Activated CD8-positive, alpha-beta memory T cell treated with anti-CD3 and anti-CD28 coated beads, Interleukin-2, amount 10 ng/mL, durations not matched to agents 7 days and 5 days (primary cell): ENCODE results near the gene PDE9A. TPM values are rescaled to one million over a fixed set of nuclear protein-coding genes. Genes with fewer than 3 reads are reported as not detected.

Source experiments
- ATAC-seq: fragments of 150-1000 bp; cut with Tn5 transposase; one replicate; pipeline ENCODE4 v1.10.0; 2021; ENCODE audit warnings: moderate library complexity
- CTCF ChIA-PET: fragments of 350-600 bp; sonication (Branson Sonifier 250); formaldehyde crosslinking; loops from one replicate; lab custom pipeline; 2021; ENCODE audit warnings: antibody characterized with exemption; lab: Charles Lee
- DNase-seq: peaks from one replicate; pipeline ENCODE4 v3.0.0-alpha.2; 2020
- H3K27ac Mint-ChIP-seq: one replicate; pipeline ENCODE4 v1.8.0; 2021; ENCODE audit warnings: mild to moderate bottlenecking, mixed read lengths
- H3K27me3 Mint-ChIP-seq: one replicate; pipeline ENCODE4 v1.8.0; 2021; ENCODE audit warnings: mixed read lengths
- H3K36me3 Mint-ChIP-seq: one replicate; pipeline ENCODE4 v1.8.0; 2021; ENCODE audit warnings: mild to moderate bottlenecking, mixed read lengths
- H3K4me1 Mint-ChIP-seq: one replicate; pipeline ENCODE4 v1.8.0; 2021; ENCODE audit warnings: mixed read lengths
- H3K4me3 Mint-ChIP-seq: one replicate; pipeline ENCODE4 v1.8.0; 2021; ENCODE audit warnings: mild to moderate bottlenecking, moderate library complexity, mixed read lengths
- H3K9me3 Mint-ChIP-seq: one replicate; pipeline ENCODE4 v1.8.0; 2022; ENCODE audit warnings: low read depth, mixed read lengths
- total RNA-seq, 2 experiments: library from RNA; stranded (reverse); gene quantifications; one replicate each; pipeline ENCODE4 v1.2.3, GENCODE V29; 2021

The PDE9A gene
- total RNA-seq, 2 experiments from 2014 or later, result 2.0 to 6.8 TPM

DNA sequence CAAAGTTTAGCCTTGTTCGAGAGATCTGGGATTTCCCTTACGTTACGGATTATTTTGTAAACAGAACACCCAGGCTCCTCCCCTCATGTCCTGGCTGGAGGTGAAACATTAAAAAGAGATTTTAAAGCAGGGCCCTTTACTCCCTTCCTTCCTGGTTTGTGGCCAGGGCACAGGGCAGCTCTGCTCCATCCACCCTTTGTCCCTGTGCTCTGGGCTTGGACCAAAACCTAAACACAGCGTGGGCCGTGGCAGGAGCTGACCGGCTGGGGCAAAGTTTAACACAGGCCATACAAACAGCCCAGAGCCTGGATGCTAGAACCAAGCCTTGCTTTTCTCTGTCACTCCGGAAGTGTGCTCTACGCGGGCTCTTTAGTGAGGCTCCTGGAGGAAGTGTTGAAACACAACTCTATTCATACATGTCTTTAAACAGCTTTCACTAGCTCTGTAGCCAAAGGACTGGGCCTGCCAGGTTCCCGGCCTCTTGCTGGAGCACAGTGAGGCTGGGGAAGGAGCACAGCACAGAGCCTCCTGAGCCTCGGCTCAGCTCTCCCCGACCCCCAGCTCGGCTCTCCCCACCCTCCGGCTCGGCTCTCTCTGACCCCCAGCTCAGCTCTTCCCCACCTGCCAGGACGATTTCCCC, 84.7 kb downstream of the PDE9A start:
- Mint-ChIP-seq H3K27me3 (peaks cover 5% of the 10 kb centered on the region), H3K9me3 (peaks cover 2% of the 10 kb centered on the region), H3K4me3 (peak overlapping the region; percentile 24), H3K27ac (peak overlapping the region; percentile 91), H3K36me3 (peaks cover 14% of the 10 kb centered on the region), H3K4me1 (peaks cover 55% of the 10 kb centered on the region)
- ATAC-seq (peak; percentile 77), DNase-seq (no peak)
- CTCF ChIA-PET, result interaction anchor here (0.8 to 2.4 kb wide), 4 partner anchors 9 to 80 kb away, joined by 3 to 14 read pairs (median 4); no protein-coding TSS in a partner anchor

DNA sequence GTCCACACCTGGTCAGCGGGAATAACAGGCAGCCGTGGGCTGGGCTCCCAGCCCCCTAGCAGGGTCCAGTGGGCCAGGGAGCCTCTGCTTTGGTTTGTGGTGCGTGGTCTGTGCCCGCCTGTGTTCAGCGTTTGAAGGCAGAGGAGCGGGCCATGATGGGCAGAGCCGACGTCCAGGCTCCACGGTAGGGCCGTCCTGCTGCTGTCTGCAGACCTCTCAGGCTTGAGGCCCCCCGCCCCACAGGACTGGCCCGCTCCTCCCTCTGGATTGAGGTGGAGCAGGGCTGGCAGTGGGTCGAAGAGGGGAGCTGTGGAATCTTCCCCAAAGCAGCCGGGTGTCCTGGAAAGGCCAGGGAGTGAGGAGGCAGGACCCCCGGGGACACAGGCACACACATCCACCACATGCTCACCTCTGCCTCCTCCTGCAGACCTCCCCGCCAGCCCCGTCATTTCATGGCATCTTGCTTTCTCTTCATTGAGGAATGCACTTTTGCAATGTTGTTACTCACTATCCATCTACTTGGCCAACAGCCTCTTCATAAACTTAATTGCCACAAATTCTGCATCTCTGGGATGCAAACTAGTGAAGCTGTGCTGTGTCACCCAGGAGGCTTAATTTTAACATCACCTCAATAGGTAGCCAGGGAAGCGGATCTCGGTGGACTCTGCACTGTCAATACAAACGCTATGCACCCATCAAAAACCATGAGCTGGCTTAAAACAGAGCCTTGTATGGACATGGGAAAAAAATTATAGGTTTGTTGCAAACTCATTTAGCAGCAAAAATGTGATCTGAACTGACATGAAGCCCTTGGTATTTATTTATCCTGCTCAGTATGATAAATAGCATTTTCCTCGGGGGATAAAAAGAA, 85.9 kb downstream of the PDE9A start:
- CTCF ChIA-PET, result interaction anchor here (1.7 to 2.4 kb wide), 2 partner anchors 8 to 31 kb away, joined by 3 to 14 read pairs; no protein-coding TSS in a partner anchor
- DNase-seq (no peak), ATAC-seq (no peak)
- Mint-ChIP-seq H3K27ac (peak overlapping the region; percentile 7), H3K4me1 (peaks cover 44% of the 10 kb centered on the region), H3K4me3 (no peak overlapping the region), H3K36me3 (peaks cover 3% of the 10 kb centered on the region), H3K9me3 (no peaks in the 10 kb centered on the region), H3K27me3 (peaks cover 5% of the 10 kb centered on the region)

- Mint-ChIP-seq H3K4me3 (no peak overlapping the region), H3K27me3 (peaks cover 5% of the 10 kb centered on the region), H3K9me3 (no peaks in the 10 kb centered on the region), H3K27ac (no peak overlapping the region), H3K4me1 (peaks cover 32% of the 10 kb centered on the region), H3K36me3 (peaks cover 1% of the 10 kb centered on the region)
- CTCF ChIA-PET, result interaction anchor here (1.8 kb wide), 1 partner anchor 56 kb away, joined by 7 read pairs; no protein-coding TSS in a partner anchor
- ATAC-seq (no peak), DNase-seq (no peak)
Observed at GRCh38 chr21:42740405-42740909, 87.0 kb downstream of the PDE9A start.

DNA sequence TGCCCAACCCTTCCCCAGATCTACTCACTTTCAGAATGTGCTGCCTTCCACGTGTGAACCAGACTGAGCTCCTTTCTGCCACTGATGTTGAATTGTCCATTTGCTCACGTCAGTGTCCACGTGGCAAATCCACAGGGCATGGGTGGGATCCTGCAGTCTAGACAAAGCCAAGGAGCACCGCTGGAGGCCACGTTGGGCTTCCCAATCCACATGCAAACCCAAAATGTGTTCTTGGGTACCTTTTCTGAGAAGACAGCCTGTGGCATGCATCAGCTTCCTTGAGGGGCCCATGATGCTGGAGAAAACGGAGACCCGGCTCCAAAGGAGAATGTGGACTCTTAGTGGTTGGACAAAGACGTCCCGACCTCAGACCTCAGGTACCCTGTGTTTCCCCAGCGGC, 87.6 kb downstream of the PDE9A start:
- Mint-ChIP-seq H3K27ac (no peak overlapping the region), H3K36me3 (peaks cover 1% of the 10 kb centered on the region), H3K4me1 (peaks cover 30% of the 10 kb centered on the region), H3K9me3 (no peaks in the 10 kb centered on the region), H3K27me3 (peaks cover 5% of the 10 kb centered on the region), H3K4me3 (no peak overlapping the region)
- ATAC-seq (no peak), DNase-seq (no peak)
- CTCF ChIA-PET, result interaction anchor here (1.8 kb wide), 1 partner anchor 56 kb away, joined by 7 read pairs; no protein-coding TSS in a partner anchor

- Mint-ChIP-seq H3K36me3 (peaks cover 1% of the 10 kb centered on the region), H3K9me3 (no peaks in the 10 kb centered on the region), H3K4me3 (no peak overlapping the region), H3K27me3 (peaks cover 5% of the 10 kb centered on the region), H3K27ac (no peak overlapping the region), H3K4me1 (peaks cover 21% of the 10 kb centered on the region)
- ATAC-seq (no peak), DNase-seq (no peak)
- CTCF ChIA-PET, result no interaction called here
Observed at GRCh38 chr21:42744520-42745445, 91.4 kb downstream of the PDE9A start.

- Mint-ChIP-seq H3K27me3 (peaks cover 5% of the 10 kb centered on the region), H3K4me1 (peaks cover 21% of the 10 kb centered on the region), H3K36me3 (peaks cover 1% of the 10 kb centered on the region), H3K4me3 (no peak overlapping the region), H3K9me3 (no peaks in the 10 kb centered on the region), H3K27ac (peak overlapping the region; percentile 95)
- DNase-seq, result no peak
- ATAC-seq, result no peak
- CTCF ChIA-PET, result interaction anchor here (1.6 to 2.1 kb wide), 4 partner anchors 7 to 152 kb away, joined by 8 to 14 read pairs (median 10); no protein-coding TSS in a partner anchor
Observed at GRCh38 chr21:42745511-42746239, 92.3 kb downstream of the PDE9A start.

- ATAC-seq, result no peak
- no peak overlapping the region for H3K4me3 Mint-ChIP-seq
- peaks cover 5% of the 10 kb centered on the region for H3K27me3 Mint-ChIP-seq
- peaks cover 1% of the 10 kb centered on the region for H3K36me3 Mint-ChIP-seq
- no peaks in the 10 kb centered on the region for H3K9me3 Mint-ChIP-seq
- peak overlapping the region; percentile 95 for H3K27ac Mint-ChIP-seq
- H3K4me1 Mint-ChIP-seq, result peaks cover 21% of the 10 kb centered on the region
- CTCF ChIA-PET, result interaction anchor here (1.6 to 2.1 kb wide), 4 partner anchors 8 to 153 kb away, joined by 8 to 14 read pairs (median 10); no protein-coding TSS in a partner anchor
- no peak for DNase-seq
Observed at GRCh38 chr21:42746240-42746592, 92.8 kb downstream of the PDE9A start.

GRCh38 chr21:42746593-42747275, 93.3 kb downstream of the PDE9A start:
- H3K4me3 Mint-ChIP-seq, result peak overlapping the region; percentile 46
- CTCF ChIA-PET, result interaction anchor here (1.6 to 2.1 kb wide), 4 partner anchors 8 to 153 kb away, joined by 8 to 14 read pairs (median 10); no protein-coding TSS in a partner anchor
- H3K9me3 Mint-ChIP-seq, result no peaks in the 10 kb centered on the region
- peaks cover 1% of the 10 kb centered on the region for H3K36me3 Mint-ChIP-seq
- H3K4me1 Mint-ChIP-seq, result peaks cover 21% of the 10 kb centered on the region
- DNase-seq (peak; percentile 61), ATAC-seq (peak; percentile 74)
- H3K27me3 Mint-ChIP-seq, result peaks cover 5% of the 10 kb centered on the region
- peak overlapping the region; percentile 95 for H3K27ac Mint-ChIP-seq

- CTCF ChIA-PET, result interaction anchor here (1.6 to 2.1 kb wide), 4 partner anchors 9 to 154 kb away, joined by 8 to 14 read pairs (median 10); no protein-coding TSS in a partner anchor
- DNase-seq (no peak), ATAC-seq (peak; percentile 5)
- H3K4me1 Mint-ChIP-seq, result peaks cover 21% of the 10 kb centered on the region
- H3K36me3 Mint-ChIP-seq, result peaks cover 1% of the 10 kb centered on the region
- peak overlapping the region; percentile 95 for H3K27ac Mint-ChIP-seq
- peaks cover 2% of the 10 kb centered on the region for H3K27me3 Mint-ChIP-seq
- H3K9me3 Mint-ChIP-seq, result no peaks in the 10 kb centered on the region
- H3K4me3 Mint-ChIP-seq, result no peak overlapping the region
Observed at GRCh38 chr21:42747276-42747701, 93.9 kb downstream of the PDE9A start.

DNA sequence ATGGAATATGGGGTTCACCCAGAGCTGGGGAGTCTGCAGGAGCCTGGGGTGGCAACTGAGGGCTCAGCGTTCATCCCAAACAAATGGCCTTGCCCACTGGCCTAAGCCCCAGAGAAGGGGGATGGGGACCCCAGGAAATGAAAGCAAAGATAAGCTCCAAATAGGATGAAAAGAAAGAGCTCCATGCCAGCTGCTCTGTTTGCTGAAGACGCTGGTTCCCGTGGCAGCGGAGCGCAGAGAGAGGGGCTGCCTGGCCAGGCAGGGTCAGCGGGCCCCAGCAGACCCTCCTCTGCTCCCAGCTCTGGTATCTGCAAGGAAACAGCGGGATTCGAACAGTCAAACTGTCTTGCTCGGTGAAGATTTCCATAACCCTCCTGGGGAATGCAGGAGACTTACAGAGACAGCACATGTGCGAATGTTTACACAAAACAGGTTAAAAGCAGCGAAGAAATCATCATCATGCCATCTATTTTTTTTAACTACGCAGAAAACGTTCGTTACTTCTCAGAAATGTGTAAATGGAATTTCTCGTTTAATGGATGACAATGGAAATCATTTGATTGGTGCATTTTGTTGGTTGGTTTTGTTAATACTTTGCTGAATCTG, 94.4 kb downstream of the PDE9A start:
- Mint-ChIP-seq H3K9me3 (no peaks in the 10 kb centered on the region), H3K4me1 (peaks cover 21% of the 10 kb centered on the region), H3K36me3 (peaks cover 1% of the 10 kb centered on the region), H3K27me3 (no peaks in the 10 kb centered on the region), H3K27ac (no peak overlapping the region), H3K4me3 (no peak overlapping the region)
- no peak for DNase-seq
- ATAC-seq, result no peak
- CTCF ChIA-PET, result interaction anchor here (1.1 to 2.1 kb wide), 5 partner anchors 9 to 155 kb away, joined by 3 to 14 read pairs (median 8); no protein-coding TSS in a partner anchor

GRCh38 chr21:42748620-42749176, 95.3 kb downstream of the PDE9A start:
- no peak overlapping the region for H3K27ac Mint-ChIP-seq
- CTCF ChIA-PET, result interaction anchor here (0.6 to 1.1 kb wide), 2 partner anchors 40 to 155 kb away, joined by 3 read pairs; no protein-coding TSS in a partner anchor
- peaks cover 1% of the 10 kb centered on the region for H3K36me3 Mint-ChIP-seq
- H3K27me3 Mint-ChIP-seq, result no peaks in the 10 kb centered on the region
- peaks cover 21% of the 10 kb centered on the region for H3K4me1 Mint-ChIP-seq
- ATAC-seq (no peak), DNase-seq (no peak)
- H3K9me3 Mint-ChIP-seq, result no peaks in the 10 kb centered on the region
- no peak overlapping the region for H3K4me3 Mint-ChIP-seq
